Liver (tissue), 3 donors: ENCODE measurements around the gene LLGL2.

ENCODE experiments used
- FOXA1 ChIP-seq: IDR thresholded peaks from 2 replicates; pipeline ENCODE4 v1.6.1; 2016; ENCODE audit warnings: antibody characterized with exemption
- GABPA ChIP-seq, 2 donors: IDR thresholded peaks in 1 of 2; conservative IDR thresholded peaks in 1 of 2; 2 replicates each; pipeline ENCODE4 v1.6.1; 2016; ENCODE audit warnings: antibody characterized with exemption in 2 of 2, mild to moderate bottlenecking in 1 of 2, moderate library complexity in 1 of 2
- HNF4A ChIP-seq, 2 donors: conservative IDR thresholded peaks; 2 replicates each; pipeline ENCODE4 v1.6.1; 2016; ENCODE audit warnings: antibody characterized with exemption in 2 of 2, mild to moderate bottlenecking in 2 of 2
- RAD21 ChIP-seq, 2 donors: IDR thresholded peaks; 2 replicates each; pipeline ENCODE4 v1.6.1; 2016; ENCODE audit warnings: antibody characterized with exemption in 2 of 2, mild to moderate bottlenecking in 2 of 2
- SP1 ChIP-seq: IDR thresholded peaks from 2 replicates; pipeline ENCODE4 v1.6.1; 2018; ENCODE audit warnings: antibody characterized with exemption, mild to moderate bottlenecking
- TAF1 ChIP-seq: conservative IDR thresholded peaks from 2 replicates; pipeline ENCODE4 v1.6.1; 2016; ENCODE audit warnings: antibody characterized with exemption, mild to moderate bottlenecking
- TF ChIP-seq, protein P1 (sequence below): fragments of 150-350 bp; IDR thresholded peaks from 2 replicates; pipeline ENCODE4 v1.5.1; 2017; ENCODE audit warnings: improper control_type of control experiment, low read depth, low read length; ENCODE audit not compliant: missing input control
- TF ChIP-seq, protein P2 (sequence below): IDR thresholded peaks from 2 replicates; pipeline ENCODE4 v1.6.1; 2016; ENCODE audit warnings: antibody characterized with exemption, mild to moderate bottlenecking
- TF ChIP-seq, protein P3 (sequence below): IDR thresholded peaks from 2 replicates; pipeline ENCODE4 v1.6.1; 2016; ENCODE audit warnings: antibody characterized with exemption
- TF ChIP-seq, protein P4 (sequence below): IDR thresholded peaks from 2 replicates; pipeline ENCODE4 v1.6.1; 2016; ENCODE audit warnings: antibody characterized with exemption
- donor health status: healthy.
- donor health status: healthy.

DNA sequence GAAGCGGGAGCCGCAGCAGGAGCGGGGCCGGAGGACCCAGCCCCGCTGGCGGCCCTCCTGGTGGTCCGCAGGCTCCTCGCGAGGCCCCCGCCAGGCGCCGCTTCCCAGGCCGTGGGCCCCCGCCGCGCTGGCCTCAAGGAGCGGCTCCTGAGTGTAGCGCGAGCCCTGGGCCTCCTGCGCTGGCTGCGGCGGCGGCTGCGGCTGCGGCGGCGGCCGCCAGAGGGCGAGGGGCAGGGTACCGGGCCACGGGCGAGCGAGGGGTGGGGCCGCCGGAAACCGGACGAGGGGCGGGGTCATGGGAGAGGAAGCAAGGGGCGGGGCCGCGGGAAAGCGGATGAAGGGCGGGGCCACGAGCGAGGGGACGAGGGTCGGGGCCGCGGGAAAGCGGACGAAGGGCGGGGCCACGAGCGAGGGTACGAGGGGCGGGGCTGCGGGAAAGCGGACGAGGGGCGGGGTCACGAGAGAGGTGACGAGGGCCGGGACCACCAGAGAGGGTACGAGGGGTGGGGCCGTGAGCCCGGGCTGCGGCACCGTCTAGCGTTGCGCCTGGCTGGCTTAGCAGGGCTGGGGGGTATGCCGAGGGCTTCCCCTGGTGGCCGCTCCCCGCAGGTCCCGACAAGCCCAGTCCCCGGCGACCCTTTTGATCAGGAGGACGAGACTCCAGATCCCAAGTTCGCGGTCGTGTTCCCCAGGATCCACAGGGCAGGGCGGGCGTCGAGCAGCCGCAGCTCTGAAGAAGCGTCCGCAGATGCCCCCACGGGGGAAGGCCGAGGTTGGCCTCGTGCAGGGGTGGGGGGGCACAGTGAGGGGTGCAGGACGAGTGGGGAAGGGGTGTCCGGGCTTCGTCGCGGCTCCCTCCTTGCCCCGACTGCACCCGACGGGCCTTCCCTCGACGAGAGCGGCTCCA is 63.8 kb downstream of the LLGL2 start:
- TF ChIP-seq, protein P1, sequence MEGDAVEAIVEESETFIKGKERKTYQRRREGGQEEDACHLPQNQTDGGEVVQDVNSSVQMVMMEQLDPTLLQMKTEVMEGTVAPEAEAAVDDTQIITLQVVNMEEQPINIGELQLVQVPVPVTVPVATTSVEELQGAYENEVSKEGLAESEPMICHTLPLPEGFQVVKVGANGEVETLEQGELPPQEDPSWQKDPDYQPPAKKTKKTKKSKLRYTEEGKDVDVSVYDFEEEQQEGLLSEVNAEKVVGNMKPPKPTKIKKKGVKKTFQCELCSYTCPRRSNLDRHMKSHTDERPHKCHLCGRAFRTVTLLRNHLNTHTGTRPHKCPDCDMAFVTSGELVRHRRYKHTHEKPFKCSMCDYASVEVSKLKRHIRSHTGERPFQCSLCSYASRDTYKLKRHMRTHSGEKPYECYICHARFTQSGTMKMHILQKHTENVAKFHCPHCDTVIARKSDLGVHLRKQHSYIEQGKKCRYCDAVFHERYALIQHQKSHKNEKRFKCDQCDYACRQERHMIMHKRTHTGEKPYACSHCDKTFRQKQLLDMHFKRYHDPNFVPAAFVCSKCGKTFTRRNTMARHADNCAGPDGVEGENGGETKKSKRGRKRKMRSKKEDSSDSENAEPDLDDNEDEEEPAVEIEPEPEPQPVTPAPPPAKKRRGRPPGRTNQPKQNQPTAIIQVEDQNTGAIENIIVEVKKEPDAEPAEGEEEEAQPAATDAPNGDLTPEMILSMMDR = peak; percentile 73
- TF ChIP-seq GABPA (IDR thresholded peaks at IDR 0.05 in 1 of 2, conservative IDR thresholded peaks at IDR 0.05 in 1 of 2) (peak in 1 of 2 donors; percentile 81), FOXA1 (no peak), RAD21 (IDR thresholded peaks at IDR 0.05) (peak in 1 of 2 donors; percentile 19), HNF4A (conservative IDR thresholded peaks at IDR 0.05) (no peak), TAF1 (no peak), SP1 (no peak)
- TF ChIP-seq, protein P2, sequence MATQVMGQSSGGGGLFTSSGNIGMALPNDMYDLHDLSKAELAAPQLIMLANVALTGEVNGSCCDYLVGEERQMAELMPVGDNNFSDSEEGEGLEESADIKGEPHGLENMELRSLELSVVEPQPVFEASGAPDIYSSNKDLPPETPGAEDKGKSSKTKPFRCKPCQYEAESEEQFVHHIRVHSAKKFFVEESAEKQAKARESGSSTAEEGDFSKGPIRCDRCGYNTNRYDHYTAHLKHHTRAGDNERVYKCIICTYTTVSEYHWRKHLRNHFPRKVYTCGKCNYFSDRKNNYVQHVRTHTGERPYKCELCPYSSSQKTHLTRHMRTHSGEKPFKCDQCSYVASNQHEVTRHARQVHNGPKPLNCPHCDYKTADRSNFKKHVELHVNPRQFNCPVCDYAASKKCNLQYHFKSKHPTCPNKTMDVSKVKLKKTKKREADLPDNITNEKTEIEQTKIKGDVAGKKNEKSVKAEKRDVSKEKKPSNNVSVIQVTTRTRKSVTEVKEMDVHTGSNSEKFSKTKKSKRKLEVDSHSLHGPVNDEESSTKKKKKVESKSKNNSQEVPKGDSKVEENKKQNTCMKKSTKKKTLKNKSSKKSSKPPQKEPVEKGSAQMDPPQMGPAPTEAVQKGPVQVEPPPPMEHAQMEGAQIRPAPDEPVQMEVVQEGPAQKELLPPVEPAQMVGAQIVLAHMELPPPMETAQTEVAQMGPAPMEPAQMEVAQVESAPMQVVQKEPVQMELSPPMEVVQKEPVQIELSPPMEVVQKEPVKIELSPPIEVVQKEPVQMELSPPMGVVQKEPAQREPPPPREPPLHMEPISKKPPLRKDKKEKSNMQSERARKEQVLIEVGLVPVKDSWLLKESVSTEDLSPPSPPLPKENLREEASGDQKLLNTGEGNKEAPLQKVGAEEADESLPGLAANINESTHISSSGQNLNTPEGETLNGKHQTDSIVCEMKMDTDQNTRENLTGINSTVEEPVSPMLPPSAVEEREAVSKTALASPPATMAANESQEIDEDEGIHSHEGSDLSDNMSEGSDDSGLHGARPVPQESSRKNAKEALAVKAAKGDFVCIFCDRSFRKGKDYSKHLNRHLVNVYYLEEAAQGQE = no peak
- TF ChIP-seq, protein P3, sequence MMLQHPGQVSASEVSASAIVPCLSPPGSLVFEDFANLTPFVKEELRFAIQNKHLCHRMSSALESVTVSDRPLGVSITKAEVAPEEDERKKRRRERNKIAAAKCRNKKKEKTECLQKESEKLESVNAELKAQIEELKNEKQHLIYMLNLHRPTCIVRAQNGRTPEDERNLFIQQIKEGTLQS = no peak
- TF ChIP-seq, protein P4, sequence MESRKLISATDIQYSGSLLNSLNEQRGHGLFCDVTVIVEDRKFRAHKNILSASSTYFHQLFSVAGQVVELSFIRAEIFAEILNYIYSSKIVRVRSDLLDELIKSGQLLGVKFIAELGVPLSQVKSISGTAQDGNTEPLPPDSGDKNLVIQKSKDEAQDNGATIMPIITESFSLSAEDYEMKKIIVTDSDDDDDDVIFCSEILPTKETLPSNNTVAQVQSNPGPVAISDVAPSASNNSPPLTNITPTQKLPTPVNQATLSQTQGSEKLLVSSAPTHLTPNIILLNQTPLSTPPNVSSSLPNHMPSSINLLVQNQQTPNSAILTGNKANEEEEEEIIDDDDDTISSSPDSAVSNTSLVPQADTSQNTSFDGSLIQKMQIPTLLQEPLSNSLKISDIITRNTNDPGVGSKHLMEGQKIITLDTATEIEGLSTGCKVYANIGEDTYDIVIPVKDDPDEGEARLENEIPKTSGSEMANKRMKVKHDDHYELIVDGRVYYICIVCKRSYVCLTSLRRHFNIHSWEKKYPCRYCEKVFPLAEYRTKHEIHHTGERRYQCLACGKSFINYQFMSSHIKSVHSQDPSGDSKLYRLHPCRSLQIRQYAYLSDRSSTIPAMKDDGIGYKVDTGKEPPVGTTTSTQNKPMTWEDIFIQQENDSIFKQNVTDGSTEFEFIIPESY = no peak
